Keratinocyte (primary cell): ENCODE measurements around the gene HIPK4. TPM values are rescaled to one million over a fixed set of nuclear protein-coding genes. Genes with fewer than 3 reads are reported as not detected.

ENCODE experiments used
- DNase-seq: peaks from one replicate; pipeline ENCODE4 v3.0.0-alpha.2; 2011; ENCODE audit warnings: low read depth, missing footprints, low spot score
- FAIRE-seq: peaks from 2 replicates; lab custom pipeline; 2011; peaks lifted over from hg19 to GRCh38; lab: Jason Lieb, UNC
- H2AFZ ChIP-seq: 2 replicates; pipeline ENCODE4 v1.6.0; 2012; ENCODE audit warnings: low read length, control low read depth, inconsistent platforms; ENCODE audit not compliant: control insufficient read depth
- H3K27ac ChIP-seq: 2 replicates; pipeline ENCODE4 v1.5.1; 2011; ENCODE audit warnings: low read length; ENCODE audit not compliant: control insufficient read depth, insufficient read depth
- H3K27me3 ChIP-seq: 3 replicates; pipeline ENCODE4 v1.6.0; 2011; ENCODE audit warnings: low read length; ENCODE audit not compliant: control insufficient read depth, insufficient read depth; ENCODE audit errors: extremely low read depth
- H3K36me3 ChIP-seq, 2 experiments: 2 replicates in 1 of 2; 3 replicates in 1 of 2; pipeline ENCODE4 v1.5.1; 2011; ENCODE audit warnings: low read length in 2 of 2, mild to moderate bottlenecking in 1 of 2; ENCODE audit not compliant: control insufficient read depth in 2 of 2, insufficient read depth in 2 of 2; ENCODE audit errors: extremely low read depth in 1 of 2
- H3K4me1 ChIP-seq: 3 replicates; pipeline ENCODE4 v1.5.1; 2011; ENCODE audit warnings: low read length; ENCODE audit not compliant: control insufficient read depth, insufficient read depth; ENCODE audit errors: extremely low read depth
- H3K4me2 ChIP-seq: 3 replicates; pipeline ENCODE4 v1.6.0; 2011; ENCODE audit warnings: low read depth, low read length; ENCODE audit not compliant: control insufficient read depth, insufficient read depth; ENCODE audit errors: extremely low read depth
- H3K4me3 ChIP-seq, 3 experiments: fragments of 200-600 bp in 1 of 3; sonication (generic) in 1 of 3; 2 replicates in 2 of 3; 3 replicates in 1 of 3; pipeline ENCODE4 v1.5.1; 2011 to 2016; ENCODE audit warnings: low read length in 3 of 3, mild to moderate bottlenecking in 3 of 3, control low read depth in 2 of 3, inconsistent platforms in 1 of 3, low read depth in 1 of 3, mixed read lengths in 1 of 3, mixed run types in 1 of 3, moderate library complexity in 1 of 3; ENCODE audit not compliant: control insufficient read depth in 2 of 3, insufficient read depth in 2 of 3; ENCODE audit errors: extremely low read depth in 1 of 3
- H3K79me2 ChIP-seq: 2 replicates; pipeline ENCODE4 v1.6.0; 2012; ENCODE audit warnings: low read length; ENCODE audit not compliant: control insufficient read depth, insufficient read depth
- H3K9ac ChIP-seq: 3 replicates; pipeline ENCODE4 v1.6.0; 2011; ENCODE audit warnings: low read length; ENCODE audit not compliant: control insufficient read depth, insufficient read depth; ENCODE audit errors: extremely low read depth
- H3K9me1 ChIP-seq: 3 replicates; pipeline ENCODE4 v1.6.0; 2011; ENCODE audit warnings: low read length; ENCODE audit not compliant: control insufficient read depth, insufficient read depth; ENCODE audit errors: extremely low read depth
- H3K9me3 ChIP-seq: 2 replicates; pipeline ENCODE4 v1.5.1; 2012; ENCODE audit warnings: low read depth, low read length; ENCODE audit not compliant: control insufficient read depth
- H4K20me1 ChIP-seq: 3 replicates; pipeline ENCODE4 v1.6.0; 2011; ENCODE audit warnings: low read length; ENCODE audit not compliant: control insufficient read depth, insufficient read depth; ENCODE audit errors: extremely low read depth
- EZH2 ChIP-seq: IDR thresholded peaks from one replicate; pipeline ENCODE4 v1.6.1; 2012; ENCODE audit warnings: inconsistent platforms, mild to moderate bottlenecking, low read length, moderate library complexity
- dilution Hi-C: fragments of 300-500 bp; cut with MboI; formaldehyde crosslinking; loops from one replicate; pipeline ENCODE4 v1.7.0; 2020; ENCODE audit warnings: low sequenced_read_pairs; ENCODE audit not compliant: extremely low pct_ligation_motif_present
- polyA plus RNA-seq, 5 experiments: library from polyadenylated mRNA; depleted of rRNA in 3 of 5; stranded (reverse) in 3 of 5; stranded (forward) in 1 of 5; unstranded in 1 of 5; fragments of >200 nt; gene quantifications; 1 replicate in 1 of 5; 2 replicates in 3 of 5; 3 replicates in 1 of 5; pipeline versions ENCODE4 v1.2.1 to v1.2.3, GENCODE V29; 2011 to 2012; ENCODE audit warnings: missing spikeins in 2 of 5, low read depth in 1 of 5, low replicate concordance in 1 of 5
- TF ChIP-seq, protein P1 (sequence below), 3 experiments: IDR thresholded peaks in 1 of 3; conservative IDR thresholded peaks in 1 of 3; optimal IDR thresholded peaks in 1 of 3; 2 replicates in 2 of 3; 3 replicates in 1 of 3; pipeline versions ENCODE3 to v1.5.1; 2011; ENCODE audit warnings: low read length in 3 of 3, mild to moderate bottlenecking in 3 of 3, moderate library complexity in 2 of 3, control low read depth in 1 of 3, inconsistent platforms in 1 of 3; ENCODE audit not compliant: insufficient read depth in 2 of 3; ENCODE audit errors: extremely low read depth in 1 of 3

HIPK4 gene
- polyA plus RNA-seq, 1 donor (not counting 4 experiments of a cell fraction or from before 2014, with no cell fraction given) = 0.03 TPM

DNA sequence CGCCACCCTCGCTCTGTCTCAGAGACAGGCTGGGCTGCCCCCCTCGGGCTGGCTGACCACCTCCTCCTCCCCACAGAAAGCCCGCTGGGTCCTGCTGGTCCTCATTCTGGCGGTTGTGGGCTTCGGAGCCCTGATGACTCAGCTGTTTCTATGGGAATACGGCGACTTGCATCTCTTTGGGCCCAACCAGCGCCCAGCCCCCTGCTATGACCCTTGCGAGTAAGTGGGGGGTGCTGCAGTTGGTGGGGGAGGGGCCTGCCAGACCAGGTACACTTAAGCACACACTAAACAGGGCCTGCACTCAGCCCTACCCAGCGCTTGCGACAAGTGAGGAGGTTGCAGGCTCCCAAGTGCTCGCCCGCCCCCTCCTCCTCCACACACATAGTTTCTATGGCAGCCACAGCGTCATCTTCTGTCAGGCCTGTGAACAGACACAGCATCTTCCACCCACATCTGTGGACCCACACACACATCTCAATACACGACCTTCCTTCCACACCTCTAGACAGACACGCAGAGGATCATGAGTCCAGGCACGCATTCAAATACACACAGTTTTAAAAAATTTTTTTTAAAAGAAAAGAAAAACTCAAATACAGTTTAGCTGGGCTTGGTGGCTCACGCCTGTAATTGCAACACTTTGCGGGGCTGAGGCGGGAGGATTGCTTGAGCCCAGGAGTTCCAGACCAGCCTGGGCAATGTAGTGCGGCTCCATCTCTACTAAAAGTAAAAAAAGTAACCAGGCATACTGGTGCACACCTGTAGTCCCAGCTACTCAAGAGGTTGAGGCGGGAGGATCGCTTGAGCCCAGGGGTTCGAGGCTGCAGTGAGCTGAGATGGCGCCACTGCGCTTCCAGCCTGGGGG, 23.1 kb downstream of the HIPK4 start:
- Histone ChIP-seq H3K9me3 (no peaks in the 10 kb centered on the region), H3K9me1 (no peaks in the 10 kb centered on the region), H3K9ac (no peak overlapping the region), H4K20me1 (no peaks in the 10 kb centered on the region), H3K4me3 (no peak overlapping the region), H3K79me2 (no peaks in the 10 kb centered on the region), H3K4me2 (no peak overlapping the region), H3K36me3 (peaks cover 7 to 27% of the 10 kb centered on the region in 2 experiments), H3K27me3 (no peaks in the 10 kb centered on the region), H3K27ac (no peak overlapping the region), H3K4me1 (peaks cover 8% of the 10 kb centered on the region), H2AFZ (no peak overlapping the region)
- TF ChIP-seq, protein P1, sequence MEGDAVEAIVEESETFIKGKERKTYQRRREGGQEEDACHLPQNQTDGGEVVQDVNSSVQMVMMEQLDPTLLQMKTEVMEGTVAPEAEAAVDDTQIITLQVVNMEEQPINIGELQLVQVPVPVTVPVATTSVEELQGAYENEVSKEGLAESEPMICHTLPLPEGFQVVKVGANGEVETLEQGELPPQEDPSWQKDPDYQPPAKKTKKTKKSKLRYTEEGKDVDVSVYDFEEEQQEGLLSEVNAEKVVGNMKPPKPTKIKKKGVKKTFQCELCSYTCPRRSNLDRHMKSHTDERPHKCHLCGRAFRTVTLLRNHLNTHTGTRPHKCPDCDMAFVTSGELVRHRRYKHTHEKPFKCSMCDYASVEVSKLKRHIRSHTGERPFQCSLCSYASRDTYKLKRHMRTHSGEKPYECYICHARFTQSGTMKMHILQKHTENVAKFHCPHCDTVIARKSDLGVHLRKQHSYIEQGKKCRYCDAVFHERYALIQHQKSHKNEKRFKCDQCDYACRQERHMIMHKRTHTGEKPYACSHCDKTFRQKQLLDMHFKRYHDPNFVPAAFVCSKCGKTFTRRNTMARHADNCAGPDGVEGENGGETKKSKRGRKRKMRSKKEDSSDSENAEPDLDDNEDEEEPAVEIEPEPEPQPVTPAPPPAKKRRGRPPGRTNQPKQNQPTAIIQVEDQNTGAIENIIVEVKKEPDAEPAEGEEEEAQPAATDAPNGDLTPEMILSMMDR (optimal IDR thresholded peaks at IDR 0.05 in 1 of 3, IDR thresholded peaks at IDR 0.05 in 1 of 3, conservative IDR thresholded peaks at IDR 0.05 in 1 of 3; ENCODE audit: extremely low read depth in 1 of 3, insufficient read depth in 2 of 3, low read length in 3 of 3) = no peak
- no peak for TF ChIP-seq EZH2
- dilution Hi-C loops = no loop called here
- DNase-seq = no peak
- FAIRE-seq = no peak

DNA sequence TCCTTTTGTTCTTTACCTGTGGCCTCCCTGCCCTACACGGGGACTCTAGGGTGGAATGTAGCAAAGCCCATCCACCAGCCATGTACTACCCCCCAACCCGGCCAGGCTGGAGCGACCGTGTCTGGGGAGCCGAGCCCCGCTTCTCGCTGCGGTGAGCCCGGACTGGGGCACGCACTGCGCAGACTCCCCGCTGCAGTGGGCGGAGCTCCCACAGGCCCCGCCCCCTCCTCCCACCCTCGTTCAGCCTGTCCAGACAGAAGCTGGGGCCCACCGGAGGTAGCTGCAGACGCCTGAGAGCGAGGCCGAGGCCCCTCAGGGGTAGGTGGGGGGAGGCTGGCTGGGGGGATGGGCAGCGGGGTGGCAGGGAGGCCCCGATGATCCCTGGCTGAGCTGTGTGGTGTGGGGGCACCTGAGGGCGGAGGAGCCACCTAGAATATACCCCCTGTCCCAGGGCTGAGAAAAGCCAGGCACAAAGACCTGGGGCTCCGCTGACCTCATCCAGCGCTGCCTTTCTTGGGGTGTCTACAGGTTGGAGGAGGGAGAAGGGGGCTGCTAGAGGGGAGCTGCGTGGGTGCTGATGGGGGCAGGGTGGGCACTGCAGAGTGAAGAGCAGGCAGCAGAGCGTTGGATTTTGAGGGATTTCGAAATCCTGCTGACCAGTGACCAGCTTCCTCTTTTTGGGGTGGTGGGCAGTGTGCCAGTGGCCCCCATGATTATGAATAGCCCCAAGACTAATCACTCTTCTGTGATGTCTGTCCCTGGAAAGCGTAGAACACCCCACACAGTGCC, 24.2 kb downstream of the HIPK4 start:
- dilution Hi-C loops = no loop called here
- Histone ChIP-seq H3K9me1 (peaks cover 2% of the 10 kb centered on the region), H3K4me1 (peaks cover 8% of the 10 kb centered on the region), H3K4me2 (peak overlapping the region; percentile 85), H3K79me2 (no peaks in the 10 kb centered on the region), H3K27ac (no peak overlapping the region), H4K20me1 (no peaks in the 10 kb centered on the region), H3K9me3 (no peaks in the 10 kb centered on the region), H3K4me3 (peak overlapping the region; percentile 7 to 68 (median 40)), H3K36me3 (peaks cover 0 to 20% of the 10 kb centered on the region in 2 experiments), H2AFZ (peak overlapping the region; percentile 83), H3K27me3 (no peaks in the 10 kb centered on the region), H3K9ac (peak overlapping the region; percentile 69)
- no peak for DNase-seq
- FAIRE-seq = no peak
- no peak for TF ChIP-seq EZH2
- TF ChIP-seq, protein P1 (optimal IDR thresholded peaks at IDR 0.05 in 1 of 3, IDR thresholded peaks at IDR 0.05 in 1 of 3, conservative IDR thresholded peaks at IDR 0.05 in 1 of 3; ENCODE audit: extremely low read depth in 1 of 3, insufficient read depth in 2 of 3, low read length in 3 of 3) = no peak
